A172 (cell line): ENCODE results near the gene COL5A2. TPM values are rescaled to one million over a fixed set of nuclear protein-coding genes. Genes with fewer than 3 reads are reported as not detected.

Experiments used
- DNase-seq: peaks from one replicate; pipeline ENCODE4 v3.0.0-alpha.2; 2015; ENCODE audit warnings: low spot score
- total RNA-seq: library from RNA; depleted of rRNA; stranded (reverse); fragments of >200 nt; shearing (Covaris generic); gene quantifications from 2 replicates; pipeline ENCODE4 v1.2.3, GENCODE V29; 2014

The COL5A2 gene
- total RNA-seq, 1 experiment from 2014 or later = 955 TPM

DNA sequence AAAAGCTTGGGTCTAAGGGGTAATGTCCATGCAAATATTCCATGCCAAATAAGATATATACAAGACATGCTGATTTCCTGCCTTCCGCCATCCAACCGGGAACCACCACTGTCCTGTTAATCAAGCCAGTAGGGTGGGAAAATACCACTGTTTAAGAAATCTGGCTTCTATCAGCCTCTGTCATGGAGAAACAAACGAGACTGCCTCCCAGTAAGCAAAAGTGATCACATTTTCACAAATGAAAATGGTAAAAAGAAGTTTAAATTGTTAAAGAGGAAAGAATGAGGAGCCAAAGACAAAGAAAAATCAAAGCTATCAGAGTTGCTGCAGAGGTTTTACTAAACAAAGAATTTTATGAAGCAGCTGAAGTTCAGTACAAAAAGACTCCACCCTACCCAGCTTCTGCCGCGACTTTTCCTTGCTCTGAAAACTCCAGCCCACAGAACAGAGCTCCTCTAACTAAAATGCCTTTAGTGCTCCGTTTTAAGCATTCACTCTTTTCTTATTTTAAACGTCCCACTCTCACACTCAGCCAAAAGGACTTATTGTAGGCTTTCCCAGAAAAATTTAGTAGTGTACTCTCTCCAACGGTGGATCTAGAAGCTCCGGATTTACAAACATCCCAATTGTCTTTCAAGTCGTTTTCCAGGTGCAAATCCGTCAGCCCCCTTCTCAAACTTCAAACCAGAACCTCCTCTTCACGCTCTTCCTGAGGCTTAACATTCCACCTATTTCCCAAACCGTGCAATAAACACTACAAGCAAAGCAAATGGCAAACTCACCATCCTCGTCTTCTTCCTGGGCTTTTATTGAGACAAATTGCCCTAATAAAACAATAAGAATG, 613 bp downstream of the COL5A2 start:
- DNase-seq = peak; percentile 68

DNA sequence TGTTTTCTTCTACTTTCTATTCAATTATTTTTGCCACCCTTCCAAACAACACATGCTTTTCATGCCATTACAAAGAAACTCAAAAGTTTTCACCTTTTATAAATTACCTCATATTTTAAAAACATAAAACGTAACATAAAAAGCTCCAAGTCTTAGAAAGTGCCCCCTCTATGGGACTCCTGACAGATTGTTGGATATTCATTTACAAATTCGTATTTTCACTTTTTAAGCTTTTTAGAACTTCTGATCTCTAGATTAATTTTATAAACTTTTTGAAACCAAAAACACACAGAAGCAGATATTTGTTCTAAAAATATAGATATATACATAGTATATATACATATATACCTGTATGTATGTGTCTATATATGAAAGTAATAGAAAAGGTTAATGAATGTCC, 1.5 kb downstream of the COL5A2 start:
- no peak for DNase-seq

- no peak for DNase-seq
Measured at GRCh38 chr2:189177251-189177840, 2.2 kb downstream of the COL5A2 start.

DNA sequence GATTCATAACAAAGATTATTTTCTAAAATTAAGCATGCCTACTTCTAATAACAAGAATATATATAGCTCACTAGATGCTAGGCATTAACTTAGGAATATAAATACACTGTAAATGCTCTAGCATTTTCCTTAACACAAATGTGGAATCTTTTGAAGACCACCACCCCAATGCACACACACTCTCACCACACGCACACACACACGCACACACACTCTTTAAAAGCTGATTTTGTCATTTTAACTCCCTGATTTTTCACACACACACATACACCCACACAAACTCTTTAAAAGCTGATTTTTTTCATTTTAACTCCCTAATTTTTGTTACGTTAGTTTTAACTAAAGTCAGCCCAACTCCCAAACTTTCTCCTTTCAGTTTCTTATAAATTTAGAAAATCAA, 3.0 kb downstream of the COL5A2 start:
- DNase-seq = no peak

DNA sequence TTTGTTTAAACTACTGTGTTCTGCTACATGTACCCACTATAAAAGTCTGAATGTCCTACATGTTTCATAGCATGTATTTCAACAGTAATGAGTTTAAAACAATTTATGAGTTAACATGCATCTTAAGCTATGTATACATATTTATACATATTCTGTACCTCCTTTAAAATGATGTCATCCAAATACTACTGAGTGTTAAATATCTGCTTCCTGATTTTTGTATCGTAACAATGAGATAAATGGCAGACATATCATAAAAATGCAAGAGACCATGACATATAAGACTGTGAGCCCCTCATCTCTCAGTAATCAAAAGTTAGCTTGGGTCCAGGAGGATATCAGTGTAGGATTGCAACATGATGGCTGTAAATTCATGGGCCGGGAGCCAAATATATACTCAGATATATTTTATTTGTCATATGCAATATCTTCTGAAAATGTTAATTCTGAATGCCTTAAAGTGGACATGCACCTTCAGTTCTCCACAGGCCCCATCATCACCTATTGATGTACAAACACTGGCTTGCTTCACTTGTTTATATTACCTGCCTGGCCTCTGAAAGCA, 3.6 kb downstream of the COL5A2 start:
- no peak for DNase-seq

- DNase-seq = no peak
Measured at GRCh38 chr2:189171956-189172609, 7.5 kb downstream of the COL5A2 start.

GRCh38 chr2:189168856-189169499, 10.6 kb downstream of the COL5A2 start:
- no peak for DNase-seq

DNA sequence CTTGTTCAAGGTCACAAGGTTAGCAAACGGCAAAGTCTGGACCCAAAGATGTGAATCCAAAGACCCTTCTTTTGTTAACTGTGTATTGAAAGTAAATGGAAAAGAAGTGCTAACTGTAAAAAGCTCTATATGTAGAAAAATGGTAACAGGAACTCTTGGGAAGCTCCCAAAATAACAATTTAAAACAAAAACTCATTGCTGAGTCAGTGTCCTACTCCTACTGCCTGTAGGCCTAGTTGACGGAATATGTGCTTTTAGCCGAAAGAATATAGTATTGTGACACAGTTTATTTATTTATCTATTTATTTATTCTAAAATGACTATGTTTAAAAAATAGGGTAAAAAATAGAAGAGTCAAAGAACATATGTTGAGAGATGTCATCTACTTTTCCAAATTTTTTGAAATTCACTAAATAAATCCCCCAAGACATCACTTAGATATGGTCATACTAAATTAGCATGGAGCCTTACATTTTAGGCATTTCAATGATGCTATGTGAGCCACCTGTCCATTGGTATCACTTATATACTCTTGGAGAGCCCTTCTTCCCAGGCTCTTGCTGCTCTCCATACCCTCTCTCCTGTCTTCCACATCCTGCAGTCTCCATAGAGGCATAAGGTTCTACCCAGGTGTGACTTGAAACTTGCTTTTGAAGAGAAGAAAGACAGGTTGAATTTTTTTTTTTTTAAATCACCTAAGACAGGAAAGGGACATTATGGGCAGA, 13.7 kb downstream of the COL5A2 start:
- DNase-seq = no peak

DNA sequence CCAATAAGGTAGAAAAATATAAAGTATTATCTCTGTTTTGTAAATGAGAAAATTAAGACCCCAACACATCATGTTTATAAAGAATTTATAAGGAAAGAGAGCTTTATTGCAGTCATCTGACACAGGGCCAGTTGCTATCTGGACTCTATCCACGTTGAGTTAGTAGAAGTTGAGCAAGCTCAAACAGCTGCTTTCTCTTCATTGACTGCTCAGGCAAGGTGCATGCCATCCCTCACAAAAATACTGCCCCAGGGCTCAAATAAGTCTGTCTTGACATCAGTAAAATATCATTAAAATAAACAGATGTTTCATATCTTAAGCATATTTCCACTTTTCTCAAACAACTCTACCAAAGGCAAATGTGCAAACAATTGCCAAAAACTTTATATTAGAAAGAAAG, 14.8 kb downstream of the COL5A2 start:
- DNase-seq = no peak

- peak; percentile 35 for DNase-seq
Measured at GRCh38 chr2:189163889-189164288, 15.7 kb downstream of the COL5A2 start.

DNA sequence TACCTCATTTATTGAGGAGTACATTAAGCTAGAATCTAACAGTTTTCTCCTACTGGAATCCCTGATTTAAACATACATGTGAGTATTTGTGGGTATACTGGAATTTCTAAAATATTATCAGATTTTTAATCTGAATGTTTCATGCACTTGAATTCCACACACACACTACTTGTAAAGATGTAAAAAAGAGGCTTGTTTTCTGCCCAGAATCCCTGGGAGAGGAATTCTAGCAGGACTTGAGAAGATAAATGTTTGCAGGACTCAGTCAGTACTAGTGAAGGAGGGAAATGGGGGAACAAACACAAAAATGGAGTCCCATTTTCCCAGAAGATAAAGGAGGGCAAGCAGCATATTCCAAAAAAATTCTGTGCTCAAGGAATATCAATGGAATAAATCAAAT, 17.0 kb downstream of the COL5A2 start:
- DNase-seq = no peak

GRCh38 chr2:189161894-189162293, 17.7 kb downstream of the COL5A2 start:
- DNase-seq = no peak

- no peak for DNase-seq
Measured at GRCh38 chr2:189159717-189160116, 19.8 kb downstream of the COL5A2 start.

- DNase-seq = no peak
Measured at GRCh38 chr2:189159273-189159672, 20.3 kb downstream of the COL5A2 start.

DNA sequence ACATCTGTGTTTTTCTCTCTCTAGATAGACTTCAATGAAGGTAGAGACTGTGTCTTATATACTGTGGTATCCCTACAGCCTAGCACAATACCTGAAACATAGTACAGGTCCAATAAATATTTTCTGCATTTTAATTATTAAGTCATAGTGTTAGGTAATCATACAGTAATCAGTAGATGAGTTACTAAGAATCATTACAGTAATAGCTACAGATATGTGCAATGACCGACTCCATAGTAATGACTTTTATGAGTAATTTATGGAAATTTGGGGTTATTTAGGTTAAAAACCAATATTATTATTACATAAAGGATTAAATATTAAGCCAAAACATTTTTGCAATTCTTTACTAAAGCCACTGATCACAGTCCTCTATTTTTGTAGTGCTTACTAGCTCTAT, 21.6 kb downstream of the COL5A2 start:
- DNase-seq = no peak

- DNase-seq = no peak
Measured at GRCh38 chr2:189157456-189157855, 22.1 kb downstream of the COL5A2 start.

DNA sequence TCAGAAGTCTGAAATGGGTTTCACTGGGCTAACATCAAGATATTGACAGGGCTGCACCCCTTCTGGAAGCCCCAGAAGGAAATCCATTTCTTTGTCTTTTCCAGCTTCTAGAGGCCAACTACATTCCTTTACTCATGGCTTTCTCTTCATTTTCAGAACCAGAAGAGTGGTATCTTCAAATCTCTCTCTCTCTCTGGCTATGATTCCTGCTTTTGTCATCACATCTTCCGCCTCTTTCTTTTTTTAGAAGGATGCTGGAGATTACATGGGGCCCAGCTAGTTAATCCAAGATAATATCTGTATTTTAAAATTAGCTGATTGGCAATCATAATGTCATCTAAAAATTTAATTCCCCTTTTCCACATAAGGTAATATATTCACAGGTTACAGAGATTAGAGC, 23.8 kb downstream of the COL5A2 start:
- no peak for DNase-seq

DNA sequence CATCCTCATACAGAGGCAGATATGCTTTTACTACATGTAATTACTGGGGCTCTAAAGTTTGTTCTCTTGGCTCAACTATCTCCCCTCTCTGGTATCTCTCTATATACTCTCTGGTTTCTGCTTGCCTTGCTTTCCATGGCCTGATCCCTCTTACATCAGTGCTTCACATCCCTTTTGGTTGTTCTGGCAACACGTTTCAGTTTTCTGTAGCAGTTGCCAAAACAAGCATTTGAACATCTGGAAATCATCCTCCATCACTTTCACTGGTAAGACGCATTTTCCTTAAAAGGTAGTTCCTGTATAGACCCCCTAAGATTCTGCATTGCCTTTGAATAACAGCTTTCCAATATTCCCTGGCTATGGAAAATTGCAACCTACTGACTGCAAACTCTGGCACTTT, 25.9 kb downstream of the COL5A2 start:
- no peak for DNase-seq

DNA sequence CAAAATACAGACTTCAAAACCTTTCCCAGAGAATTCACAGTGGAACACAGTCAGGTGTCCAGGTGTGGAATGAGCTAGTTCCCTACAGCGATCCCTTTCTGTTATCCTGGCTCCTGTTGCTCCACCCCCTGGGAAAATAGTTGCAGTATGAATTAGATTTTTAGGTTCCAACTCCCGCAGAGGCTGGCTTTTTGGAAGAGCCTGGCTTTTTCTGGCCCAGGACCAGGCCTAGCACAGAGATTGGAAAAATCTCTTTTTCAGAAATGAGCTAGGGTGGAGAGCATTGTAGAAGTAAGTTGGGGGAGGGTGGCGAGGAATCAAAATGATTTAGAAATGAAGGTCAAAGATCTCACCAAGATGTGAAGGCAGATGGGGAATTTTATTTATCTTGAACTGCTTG, 27.1 kb downstream of the COL5A2 start:
- no peak for DNase-seq

DNA sequence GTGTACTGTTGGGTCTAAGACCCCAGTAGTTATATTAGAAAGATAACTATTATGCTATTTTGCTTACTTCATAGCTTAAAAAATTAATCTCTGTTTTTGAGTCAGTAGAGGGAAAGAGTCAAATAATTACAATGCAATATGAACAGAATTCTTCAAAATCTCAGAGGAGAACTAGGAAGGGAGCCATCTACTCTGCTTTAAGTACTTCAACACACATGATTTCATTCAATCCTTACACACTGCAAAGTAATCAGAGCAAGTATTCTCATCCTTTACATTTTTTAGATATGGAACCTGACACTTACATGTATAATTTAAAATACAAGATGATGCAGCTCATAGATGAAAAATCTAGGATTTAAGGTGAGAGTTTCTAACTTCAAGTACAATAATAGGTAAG, 27.7 kb downstream of the COL5A2 start:
- no peak for DNase-seq

DNA sequence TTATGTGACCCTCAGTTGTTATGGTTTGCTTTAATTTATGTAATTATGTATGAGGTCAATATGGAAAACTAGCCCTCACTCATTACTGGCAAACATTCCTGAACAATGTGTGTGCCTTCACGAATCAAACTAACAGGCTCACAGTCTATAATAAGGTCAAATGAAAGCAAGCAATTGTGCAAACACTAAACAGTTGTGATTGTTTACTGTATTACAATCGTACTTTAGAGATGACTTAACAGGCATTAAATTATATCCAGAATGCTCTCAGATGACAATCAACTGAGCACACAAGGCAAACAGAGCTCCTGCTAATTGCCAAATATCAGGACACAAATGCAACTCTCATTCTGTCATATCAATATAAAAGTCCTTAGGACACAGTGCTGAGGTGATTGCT, 29.5 kb downstream of the COL5A2 start:
- no peak for DNase-seq

DNA sequence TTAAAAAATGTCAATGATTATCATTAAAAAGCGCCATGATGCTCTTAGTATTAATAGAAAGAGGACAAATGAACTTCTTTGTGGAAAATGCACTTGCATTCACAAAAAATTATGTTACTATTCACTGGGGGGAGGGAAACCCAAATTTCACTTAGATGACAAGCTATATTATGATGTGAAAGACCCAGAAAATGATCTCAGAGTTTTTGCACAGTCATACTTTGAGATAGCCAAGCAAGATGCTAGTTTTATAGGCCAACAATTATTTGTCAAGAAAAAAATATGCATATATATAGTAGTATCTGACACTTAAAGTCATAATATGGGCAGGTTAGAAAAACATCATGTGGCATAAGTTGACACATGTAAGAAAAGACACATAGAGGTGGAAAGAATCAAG, 31.6 kb downstream of the COL5A2 start:
- DNase-seq = no peak
